GM19467 (cell line): ENCODE results near the gene CAMTA1.

Experiments used
- ATAC-seq: cut with Tn5 transposase; IDR thresholded peaks from one replicate; pipeline ENCODE4 v1.9.1; 2021; ENCODE audit warnings: mild to moderate bottlenecking, moderate library complexity; ENCODE audit not compliant: unreplicated experiment

The CAMTA1 gene

DNA sequence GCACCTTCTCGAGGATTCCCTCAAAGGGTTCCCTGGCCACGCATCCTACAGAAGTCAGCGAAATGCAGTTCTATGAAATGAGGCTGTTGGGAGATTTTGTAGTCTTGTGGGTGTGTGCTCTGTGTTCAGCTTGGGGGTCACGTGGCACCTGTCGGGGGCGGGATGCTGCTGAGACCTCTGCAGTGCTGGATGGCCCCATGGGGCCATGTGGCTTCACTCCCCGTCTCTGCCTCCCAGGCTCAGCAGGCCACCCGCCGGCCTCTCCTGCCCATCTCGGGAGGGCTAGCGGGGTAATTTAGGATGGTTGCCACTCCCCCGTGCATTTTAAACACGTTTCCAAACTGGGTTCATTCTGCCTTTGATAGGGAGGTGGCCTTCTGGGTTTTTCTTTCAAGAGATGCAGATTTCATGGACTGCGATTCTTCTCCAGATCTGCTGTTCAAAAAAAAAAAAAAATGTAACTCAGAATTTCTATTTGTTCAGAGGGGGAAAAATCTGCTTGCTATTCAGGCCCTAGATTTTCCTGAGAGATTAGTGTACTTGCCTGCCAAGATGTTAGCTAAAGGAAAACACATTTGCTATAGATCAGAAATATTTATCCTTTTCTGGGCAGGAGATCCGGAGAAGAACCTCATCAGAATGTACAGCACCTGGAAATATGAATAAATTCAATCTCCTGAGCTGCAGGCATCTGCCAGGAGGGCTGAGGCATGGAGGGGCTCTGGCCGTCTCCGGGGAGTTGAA, 708.6 kb downstream of the CAMTA1 start:
- ATAC-seq: no peak

DNA sequence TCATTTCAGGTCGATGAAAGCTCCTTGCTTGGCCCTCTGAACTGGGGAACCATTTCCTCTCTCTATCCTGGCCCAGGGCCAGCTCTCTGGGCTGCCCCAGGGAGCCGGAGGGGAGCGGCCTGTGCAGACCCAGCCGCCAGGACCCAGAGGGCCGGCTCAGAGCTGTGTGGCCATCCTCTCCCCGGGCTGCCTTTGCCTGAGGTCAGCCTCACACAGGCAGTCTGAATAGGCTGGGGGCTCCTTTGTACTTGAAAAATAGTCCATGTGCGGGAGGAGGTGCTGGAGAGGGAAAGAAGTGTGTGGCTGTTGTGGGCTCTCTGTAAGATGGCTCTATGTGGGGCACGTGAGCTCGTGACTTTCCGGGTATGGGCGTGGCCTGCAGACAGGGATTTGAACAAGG, 710.7 kb downstream of the CAMTA1 start:
- ATAC-seq: no peak

GRCh38 chr1:7497107-7497637, 711.9 kb downstream of the CAMTA1 start:
- ATAC-seq: no peak

DNA sequence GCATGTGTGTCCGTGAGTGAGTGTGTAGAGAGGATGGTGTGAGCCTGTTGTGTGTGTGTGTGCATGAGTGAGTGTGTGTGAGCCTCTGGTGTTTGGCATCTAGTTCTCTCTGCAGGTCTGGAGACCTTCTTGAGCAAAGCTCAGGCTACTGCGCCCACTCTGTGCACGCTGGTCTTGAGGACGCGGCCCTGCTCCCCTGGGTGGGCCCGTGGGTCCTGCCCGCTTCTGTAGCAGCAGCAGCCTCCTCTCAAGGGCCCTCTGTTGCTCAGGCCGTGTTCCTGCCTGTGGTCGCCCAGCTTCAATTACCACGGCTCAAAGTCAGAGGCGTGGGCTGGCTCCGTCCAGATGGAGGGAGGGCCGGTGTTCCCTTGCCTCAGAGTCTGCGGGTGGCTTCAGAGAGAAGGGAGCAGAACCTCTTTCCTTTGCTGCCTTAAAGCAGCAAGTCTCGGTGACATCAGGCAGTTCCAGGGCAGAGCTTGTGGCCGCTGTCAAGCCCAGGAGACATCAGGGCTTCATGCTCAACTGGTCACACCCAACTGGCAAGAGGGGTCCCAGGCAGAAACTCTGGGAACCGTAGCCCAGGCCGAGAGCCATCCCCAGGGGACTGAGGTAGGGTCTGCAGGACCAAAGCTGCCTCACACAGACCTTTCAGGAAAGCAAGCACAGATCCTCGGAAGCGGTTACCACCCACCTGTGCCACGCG, 715.3 kb downstream of the CAMTA1 start:
- no peak for ATAC-seq

- no peak for ATAC-seq
Observed at GRCh38 chr1:7501084-7501491, 715.8 kb downstream of the CAMTA1 start.

DNA sequence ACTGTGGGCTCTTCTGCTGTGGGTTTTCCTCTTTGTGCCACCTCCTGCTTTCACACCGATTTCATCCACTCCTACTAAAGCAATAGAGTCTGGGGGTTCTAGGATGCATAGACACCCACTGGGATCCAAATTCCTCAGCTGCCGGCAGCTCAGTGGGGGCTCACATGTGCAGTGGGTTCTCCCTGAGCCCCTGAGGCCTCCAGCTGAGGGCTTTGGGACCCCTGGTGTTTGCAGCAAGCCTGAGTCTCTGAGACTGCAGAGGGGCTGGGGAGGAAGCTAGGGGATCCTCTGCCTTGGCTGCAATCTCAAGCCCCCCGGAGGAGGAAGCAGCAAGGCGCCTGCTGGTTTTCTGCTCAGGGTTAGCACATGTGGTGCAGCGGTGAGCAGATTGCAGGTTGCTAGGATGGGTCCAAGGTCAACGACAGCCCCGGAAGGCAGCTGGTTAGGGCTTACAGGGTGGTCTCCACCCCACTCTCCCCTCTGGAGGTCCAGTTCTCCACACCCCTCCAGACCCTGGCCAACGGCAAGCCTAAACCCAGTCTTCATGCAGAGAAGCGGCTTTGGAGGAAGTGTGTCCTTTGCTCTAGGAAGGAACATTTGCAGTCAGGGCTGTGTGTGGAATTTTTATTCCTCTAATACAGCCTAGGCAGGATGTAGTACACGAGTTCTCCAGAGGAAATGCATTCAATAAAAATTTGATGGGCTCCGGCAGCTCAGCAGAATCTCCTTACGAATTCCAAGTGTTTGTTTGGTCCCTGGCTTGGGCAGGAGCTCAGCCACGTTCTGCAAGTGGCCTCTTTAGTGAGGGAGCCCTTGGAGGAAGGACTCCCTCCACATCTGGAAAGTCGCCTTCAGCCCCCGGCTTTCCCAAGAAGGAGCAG, 716.7 kb downstream of the CAMTA1 start:
- ATAC-seq: no peak

DNA sequence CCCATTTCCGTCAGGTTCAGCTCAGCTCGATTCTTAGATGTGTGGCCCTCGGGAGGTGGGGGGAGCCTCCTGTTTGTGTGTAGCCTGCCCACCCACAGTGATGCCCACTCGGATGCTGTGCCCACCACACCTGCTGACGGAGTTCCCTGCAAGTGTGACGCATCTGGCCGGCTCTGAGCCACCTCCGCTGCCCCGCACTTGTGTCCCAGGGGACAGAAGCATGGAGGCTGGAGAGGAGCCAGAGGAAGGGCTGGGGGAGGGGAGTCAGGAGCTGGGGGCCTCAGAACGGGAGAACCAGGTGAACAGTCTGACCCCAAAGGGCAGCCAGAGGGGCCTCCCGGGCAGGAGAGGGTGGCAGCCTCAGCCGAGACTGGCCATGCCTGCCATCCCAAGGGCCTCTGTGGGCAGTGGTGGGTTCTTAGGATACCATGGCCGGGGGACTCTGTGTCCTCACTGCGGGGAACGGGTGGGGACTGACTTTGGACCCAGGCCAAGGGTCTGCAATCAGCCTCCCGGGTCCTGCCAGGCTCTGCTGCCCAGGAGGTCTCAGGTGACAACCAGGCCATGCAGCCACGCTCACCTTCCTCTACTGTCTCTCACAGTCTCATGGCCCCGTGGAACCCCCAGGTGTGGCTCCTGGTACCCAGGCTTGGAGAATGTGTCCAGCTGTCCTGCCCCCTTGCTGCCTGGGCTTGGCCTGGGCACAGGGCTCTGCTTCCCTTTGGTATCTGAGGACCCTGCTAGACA, 718.6 kb downstream of the CAMTA1 start:
- ATAC-seq: no peak

DNA sequence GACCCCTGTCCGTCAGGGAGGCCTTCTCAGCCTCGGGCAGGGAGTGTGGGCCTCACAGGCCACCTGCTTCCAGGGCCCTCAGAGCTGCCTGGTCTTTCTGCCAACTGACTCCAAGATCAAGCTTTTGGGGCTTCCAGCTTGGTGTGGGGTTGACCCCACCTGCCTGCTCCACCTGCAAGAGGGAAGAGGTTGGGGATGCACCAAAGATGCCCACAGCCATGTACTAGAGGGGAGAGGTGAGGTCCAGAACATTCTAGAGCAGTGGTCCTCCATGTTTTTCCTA, 719.1 kb downstream of the CAMTA1 start:
- no peak for ATAC-seq

DNA sequence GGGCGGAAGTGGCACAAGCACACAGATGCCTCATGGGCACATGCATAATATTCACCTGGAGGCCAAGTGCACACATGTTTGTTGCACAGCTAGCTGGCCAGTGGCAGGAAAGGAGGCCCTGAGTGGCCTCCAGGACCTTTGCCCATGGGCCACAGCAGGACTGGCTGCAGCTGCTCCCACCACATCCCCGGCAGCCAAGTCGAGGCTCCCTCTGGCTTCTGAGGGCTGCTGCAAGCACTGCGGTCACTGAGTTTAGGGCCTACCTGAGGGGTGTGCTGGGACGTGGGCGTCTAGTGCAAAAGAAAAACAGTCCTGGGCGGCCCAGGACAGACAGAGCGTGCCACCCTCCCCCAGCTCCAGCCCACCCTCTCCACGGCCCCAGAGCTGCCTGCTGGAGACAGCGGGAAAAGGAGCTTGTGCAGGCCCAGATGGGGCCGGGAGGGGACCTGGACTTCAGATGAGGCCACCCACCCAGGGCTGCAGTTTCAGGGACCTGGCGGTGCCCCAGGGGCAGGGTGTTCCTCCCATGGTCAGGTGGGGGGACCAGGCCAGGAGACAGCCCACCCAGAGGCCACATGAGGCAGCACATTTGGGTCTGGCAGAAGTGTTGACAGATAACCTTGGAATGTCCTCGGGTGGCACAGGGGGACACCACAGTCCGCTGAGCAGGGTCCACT, 720.0 kb downstream of the CAMTA1 start:
- no peak for ATAC-seq

DNA sequence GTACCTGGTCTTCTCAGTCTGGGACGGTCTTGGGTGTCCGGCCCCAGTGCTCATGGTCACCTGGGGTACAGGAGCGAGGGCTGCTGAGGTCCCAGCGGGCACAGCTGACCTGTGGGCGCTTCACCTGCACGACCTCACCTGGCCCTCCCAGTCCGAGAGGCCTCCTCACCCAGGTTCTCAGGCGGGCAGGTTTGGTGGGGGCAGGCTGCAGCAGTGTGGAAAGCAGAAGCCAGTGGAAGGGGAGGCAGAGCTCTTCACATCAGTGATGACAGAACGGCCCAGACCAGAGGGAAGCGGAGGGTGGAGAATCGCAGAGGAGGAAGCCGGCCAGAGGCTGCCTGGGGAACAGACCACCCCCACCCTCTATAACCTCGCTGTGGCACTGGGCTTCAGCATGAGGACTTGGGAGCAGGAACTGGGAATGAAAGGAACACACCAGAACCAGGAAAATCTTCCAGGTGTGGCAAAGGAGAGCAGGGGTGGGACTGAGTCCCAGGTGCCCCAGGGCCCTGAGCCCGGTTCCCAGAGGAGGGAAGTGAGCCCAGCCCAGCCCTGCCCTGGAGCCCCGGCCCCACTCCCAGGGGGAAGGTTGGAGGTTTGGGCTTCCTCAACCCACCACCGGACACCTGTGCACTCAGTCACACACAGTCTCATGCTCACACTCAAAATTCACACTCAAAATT, 720.7 kb downstream of the CAMTA1 start:
- no peak for ATAC-seq

DNA sequence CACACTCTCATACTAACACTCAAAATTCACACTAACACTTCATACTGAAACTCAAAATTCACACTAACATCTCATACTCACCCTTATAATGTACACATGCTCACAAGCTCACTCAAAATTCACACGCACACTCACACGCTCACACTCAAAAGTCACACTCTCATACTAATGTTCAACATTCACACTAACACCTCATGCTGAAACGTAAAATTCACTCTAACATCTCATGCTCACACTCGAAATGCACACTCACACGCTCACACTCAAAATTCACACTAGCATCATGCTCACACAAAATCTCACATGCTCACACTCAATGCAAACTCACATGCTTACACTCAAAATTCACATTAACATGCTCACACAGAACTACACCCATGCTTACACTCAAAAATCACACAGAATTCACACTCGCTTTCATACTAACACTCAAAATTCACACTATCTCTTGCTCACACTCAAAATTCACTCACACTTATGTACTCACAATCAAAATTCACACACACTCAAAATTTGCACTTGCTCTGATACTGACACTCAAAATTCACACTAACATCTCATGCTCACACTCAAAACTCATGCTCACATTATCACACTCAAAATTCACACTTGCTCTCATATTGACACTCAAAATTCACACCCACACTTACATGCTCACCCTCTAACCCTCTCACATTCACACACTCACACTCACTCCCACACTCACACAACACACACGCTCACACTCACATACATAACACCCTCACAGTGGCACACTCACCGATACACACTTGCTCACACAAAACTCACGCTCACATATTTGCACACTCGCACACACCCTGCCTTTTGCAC, 721.4 kb downstream of the CAMTA1 start:
- ATAC-seq: no peak

GRCh38 chr1:7507285-7508019, 722.2 kb downstream of the CAMTA1 start:
- no peak for ATAC-seq

- ATAC-seq: no peak
Observed at GRCh38 chr1:7508052-7508933, 723.0 kb downstream of the CAMTA1 start.

DNA sequence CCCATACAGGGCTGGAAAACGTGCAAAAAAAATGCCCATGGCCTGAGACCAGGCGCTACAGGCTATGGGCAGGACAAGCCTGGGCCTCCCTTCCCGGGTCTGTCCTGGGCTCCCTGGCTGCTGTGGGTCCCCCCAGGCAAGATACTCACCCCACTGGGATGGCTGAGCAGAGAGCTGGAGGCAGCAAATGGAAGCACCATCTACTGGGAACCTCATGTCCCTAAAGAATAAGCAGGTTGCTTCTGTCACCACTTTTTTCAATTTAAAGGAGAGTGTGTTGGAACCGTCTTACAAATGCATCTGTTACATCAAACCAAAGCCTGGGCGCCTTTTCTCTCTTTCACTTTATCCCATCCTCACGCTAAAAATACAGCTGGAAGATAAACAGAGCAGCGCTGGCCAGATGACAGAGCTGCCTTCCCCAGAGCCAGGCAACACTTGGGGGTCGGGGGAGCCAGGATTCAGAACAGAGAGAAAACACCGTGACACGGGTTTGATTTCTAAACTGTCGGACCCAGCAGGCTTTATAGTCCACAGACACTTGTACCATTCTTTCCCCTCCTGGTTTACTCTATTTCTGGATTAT, 723.8 kb downstream of the CAMTA1 start:
- ATAC-seq: no peak

DNA sequence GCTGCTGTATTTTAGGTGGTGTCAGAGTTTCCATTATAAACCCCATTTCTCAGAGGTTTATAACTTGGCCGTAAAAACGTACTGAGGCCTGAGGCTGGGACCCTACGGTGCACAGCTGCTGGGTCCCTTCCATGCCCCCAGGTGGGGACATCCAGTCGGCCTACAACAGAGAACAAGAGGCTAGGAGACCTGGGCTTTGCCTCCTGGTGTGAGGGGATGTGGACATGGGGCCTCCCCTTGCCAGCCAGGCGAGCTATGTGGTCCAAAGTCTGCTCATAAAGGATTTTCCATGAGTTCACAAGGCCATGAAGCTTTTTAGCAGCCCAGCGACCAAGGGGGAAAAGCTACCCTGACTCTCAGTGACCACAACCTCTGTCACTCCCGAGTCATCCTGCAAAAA, 724.3 kb downstream of the CAMTA1 start:
- ATAC-seq: no peak

DNA sequence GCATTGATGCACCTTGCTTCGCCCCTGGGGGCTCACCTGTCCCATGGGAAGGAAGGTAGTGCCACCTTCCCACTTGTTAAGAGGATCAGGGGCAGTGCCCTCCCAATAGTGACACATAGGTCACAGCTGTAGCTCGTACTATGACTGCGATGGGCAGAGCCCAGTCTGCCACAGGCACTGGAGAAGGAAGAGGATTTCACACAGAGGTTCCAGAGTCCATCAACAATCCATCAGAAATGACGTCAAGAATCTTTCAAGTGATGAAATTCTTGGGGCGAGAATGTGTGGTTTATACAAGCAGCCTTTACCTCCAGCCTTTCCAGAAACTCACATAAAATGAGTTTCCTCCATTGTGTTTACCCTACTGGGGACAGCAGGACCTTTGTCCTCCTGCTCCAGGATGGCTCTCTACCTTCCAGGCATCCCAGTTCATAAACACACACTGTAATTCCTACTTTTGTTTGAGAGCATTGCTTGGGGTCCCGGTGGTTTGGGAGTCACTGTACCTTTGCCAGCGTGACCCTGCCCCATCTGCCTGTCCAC, 725.2 kb downstream of the CAMTA1 start:
- no peak for ATAC-seq

DNA sequence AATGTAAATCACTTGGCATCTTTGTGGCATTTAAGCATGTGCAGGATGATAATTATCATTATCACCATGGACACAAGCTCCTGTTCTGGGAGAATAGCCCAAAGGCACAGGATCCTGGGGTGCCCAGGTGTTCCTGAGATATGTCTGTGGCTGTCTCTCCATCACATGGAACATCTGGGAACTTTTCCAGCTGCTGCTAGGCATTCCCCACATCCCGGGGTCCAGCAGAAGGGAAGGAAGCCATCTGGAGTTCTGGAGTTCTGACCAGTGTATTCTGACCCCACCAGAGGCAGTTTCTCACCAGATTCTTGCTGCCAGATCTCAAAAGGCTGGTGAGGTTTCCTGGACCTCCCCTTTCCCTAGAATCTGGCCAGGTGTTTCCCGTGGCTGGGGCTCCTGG, 726.1 kb downstream of the CAMTA1 start:
- ATAC-seq: no peak
